ENCODE data around the gene MRPL28. TPM values are rescaled to one million over a fixed set of nuclear protein-coding genes. Genes with fewer than 3 reads are reported as not detected.
"Not testable (repeated sequence)": the region's sequence is repeated elsewhere in the genome, so short reads cannot be mapped to it uniquely, and the experiment has no call there.

The MRPL28 gene
- total RNA-seq, 1 donor, result 55.4 TPM

- H3K9me3 ChIP-seq (ENCODE audit: low read depth, low read length), result no peaks in the 10 kb centered on the region
- H3K4me3 ChIP-seq (ENCODE audit: insufficient read depth, low read length), result no peak overlapping the region
- H3K79me2 ChIP-seq (ENCODE audit: insufficient read depth, low read length), result peaks cover 85% of the 10 kb centered on the region
- H3K36me3 ChIP-seq (ENCODE audit: insufficient read depth, low read length), result no peaks in the 10 kb centered on the region
- DNase-seq (ENCODE audit: insufficient read length, low spot score, missing footprints), result peak; percentile 65
- no peaks in the 10 kb centered on the region for H3K27me3 ChIP-seq (ENCODE audit: insufficient read depth, low read length)
- no peak overlapping the region for H3K27ac ChIP-seq (ENCODE audit: low read depth, low read length)
- no peak overlapping the region for H2AFZ ChIP-seq (ENCODE audit: low read length)
- H3K4me2 ChIP-seq (ENCODE audit: insufficient read depth, low read length), result no peak overlapping the region
- TF ChIP-seq CTCF (IDR thresholded peaks at IDR 0.05; ENCODE audit: extremely low read depth, low read depth, low read length), result no peak
- H4K20me1 ChIP-seq (ENCODE audit: insufficient read depth, low read length), result peaks cover 54% of the 10 kb centered on the region
- H3K4me1 ChIP-seq (ENCODE audit: insufficient read depth, low read length), result no peaks in the 10 kb centered on the region
These were observed 36.8 kb downstream of the MRPL28 start for GRCh38 chr16:333406-334094.

GRCh38 chr16:331181-331814, 39.0 kb downstream of the MRPL28 start:
- peak; percentile 38 for DNase-seq (ENCODE audit: insufficient read length, low spot score, missing footprints)
- H3K4me2 ChIP-seq (ENCODE audit: insufficient read depth, low read length); H2AFZ ChIP-seq (ENCODE audit: low read length); H3K27me3 ChIP-seq (ENCODE audit: insufficient read depth, low read length); H3K4me3 ChIP-seq (ENCODE audit: insufficient read depth, low read length); H3K9me3 ChIP-seq (ENCODE audit: low read depth, low read length); H3K27ac ChIP-seq (ENCODE audit: low read depth, low read length); H3K36me3 ChIP-seq (ENCODE audit: insufficient read depth, low read length): not testable (repeated sequence)
- Histone ChIP-seq H3K79me2 (ENCODE audit: insufficient read depth, low read length) (peaks cover 76% of the 10 kb centered on the region), H4K20me1 (ENCODE audit: insufficient read depth, low read length) (peaks cover 51% of the 10 kb centered on the region), H3K4me1 (ENCODE audit: insufficient read depth, low read length) (peaks cover 13% of the 10 kb centered on the region)

GRCh38 chr16:330741-331140, 39.6 kb downstream of the MRPL28 start:
- Histone ChIP-seq H3K36me3 (ENCODE audit: insufficient read depth, low read length) (no peaks in the 10 kb centered on the region), H4K20me1 (ENCODE audit: insufficient read depth, low read length) (peaks cover 49% of the 10 kb centered on the region), H3K4me1 (ENCODE audit: insufficient read depth, low read length) (peaks cover 13% of the 10 kb centered on the region), H3K4me3 (ENCODE audit: insufficient read depth, low read length) (no peak overlapping the region), H3K27me3 (ENCODE audit: insufficient read depth, low read length) (no peaks in the 10 kb centered on the region), H3K9me3 (ENCODE audit: low read depth, low read length) (no peaks in the 10 kb centered on the region), H3K27ac (ENCODE audit: low read depth, low read length) (no peak overlapping the region), H3K79me2 (ENCODE audit: insufficient read depth, low read length) (peaks cover 71% of the 10 kb centered on the region), H2AFZ (ENCODE audit: low read length) (no peak overlapping the region), H3K4me2 (ENCODE audit: insufficient read depth, low read length) (no peak overlapping the region)
- no peak for TF ChIP-seq CTCF (IDR thresholded peaks at IDR 0.05; ENCODE audit: extremely low read depth, low read depth, low read length)
- DNase-seq (ENCODE audit: insufficient read length, low spot score, missing footprints), result no peak

- Histone ChIP-seq H3K9me3 (ENCODE audit: low read depth, low read length) (no peaks in the 10 kb centered on the region), H3K4me3 (ENCODE audit: insufficient read depth, low read length) (no peak overlapping the region), H3K4me2 (ENCODE audit: insufficient read depth, low read length) (no peak overlapping the region), H3K79me2 (ENCODE audit: insufficient read depth, low read length) (peaks cover 65% of the 10 kb centered on the region), H3K36me3 (ENCODE audit: insufficient read depth, low read length) (no peaks in the 10 kb centered on the region), H2AFZ (ENCODE audit: low read length) (no peak overlapping the region), H4K20me1 (ENCODE audit: insufficient read depth, low read length) (peaks cover 59% of the 10 kb centered on the region), H3K27ac (ENCODE audit: low read depth, low read length) (no peak overlapping the region), H3K27me3 (ENCODE audit: insufficient read depth, low read length) (no peaks in the 10 kb centered on the region), H3K4me1 (ENCODE audit: insufficient read depth, low read length) (peaks cover 13% of the 10 kb centered on the region)
- DNase-seq (ENCODE audit: insufficient read length, low spot score, missing footprints), result peak; percentile 46
- TF ChIP-seq CTCF (IDR thresholded peaks at IDR 0.05; ENCODE audit: extremely low read depth, low read depth, low read length), result no peak
These were observed 44.8 kb downstream of the MRPL28 start for GRCh38 chr16:325375-326145.

Measured in osteoblast (primary cell).